Lower leg skin (tissue), 4 donors: ENCODE measurements around the gene DPP10. TPM values are rescaled to one million over a fixed set of nuclear protein-coding genes. Genes with fewer than 3 reads are reported as not detected.

Source experiments
- DNase-seq, 2 donors: peaks; one replicate each; pipeline ENCODE4 v3.0.0-alpha.2; 2019; ENCODE audit warnings: low spot score in 2 of 2
- H3K4me3 ChIP-seq: fragments of 200-600 bp; sonication (generic); 2 replicates; pipeline ENCODE4 v1.5.1; 2017; ENCODE audit warnings: mild to moderate bottlenecking, low read depth; ENCODE audit not compliant: poor library complexity, severe bottlenecking
- CTCF ChIP-seq, 3 donors: fragments of 450-650 bp; IDR thresholded peaks; one replicate each; pipeline ENCODE4 v1.5.1; 2016; ENCODE audit warnings: antibody characterized with exemption in 3 of 3, mild to moderate bottlenecking in 3 of 3, moderate library complexity in 2 of 3
- POLR2A ChIP-seq, 2 donors: fragments of 450-650 bp; IDR thresholded peaks; one replicate each; pipeline ENCODE4 v1.6.1; 2016 to 2017; ENCODE audit warnings: antibody characterized with exemption in 2 of 2, mild to moderate bottlenecking in 1 of 2, moderate library complexity in 1 of 2
- WGBS, 2 donors: methylation state at CpG; one replicate each; pipeline ENCODE4 v1.1.5; 2018; 5-methylcytosine and 5-hydroxymethylcytosine counted together
- intact Hi-C: fragments of 100-400 bp; cut with DNase I; formaldehyde crosslinking; loops from one replicate; pipeline ENCODE4 v1.15.0; 2023; ENCODE audit warnings: low total_unique reads
- total RNA-seq, 4 donors: library from RNA; depleted of rRNA; stranded (reverse); fragments of >200 nt; gene quantifications; one replicate each; pipeline ENCODE4 v1.1.0, GENCODE V29; 2016

DPP10 gene
- total RNA-seq, 4 donors from 2014 or later, result 1.1 TPM; not detected in 3

- no peak for TF ChIP-seq CTCF (IDR thresholded peaks at IDR 0.05)
- no peak for TF ChIP-seq POLR2A (IDR thresholded peaks at IDR 0.05)
- intact Hi-C loops, result no loop called here
- WGBS, 2 donors, result 43 to 45% methylated on average over 3 of the region's 3 CpGs
Observed at GRCh38 chr2:115505331-115505730, 1062.9 kb downstream of the DPP10 start.

GRCh38 chr2:115520727-115521126 lies 1078.3 kb downstream of the DPP10 start:
- 54 to 55% methylated on average over 3 of the region's 3 CpGs for WGBS, 2 donors
- DNase-seq, result no peak
- intact Hi-C loops, result no loop called here
- no peak overlapping the region for H3K4me3 ChIP-seq
- TF ChIP-seq POLR2A (IDR thresholded peaks at IDR 0.05), result no peak
- TF ChIP-seq CTCF (IDR thresholded peaks at IDR 0.05), result no peak

More at GRCh38 chr2:115505331-115505730, 1062.9 kb downstream of the DPP10 start:
- no peak for DNase-seq
- no peak overlapping the region for H3K4me3 ChIP-seq

- no peak for TF ChIP-seq CTCF (IDR thresholded peaks at IDR 0.05)
- no peak for TF ChIP-seq POLR2A (IDR thresholded peaks at IDR 0.05)
- intact Hi-C loops, result no loop called here
- H3K4me3 ChIP-seq, result no peak overlapping the region
- 82 to 86% methylated on average over 4 of the region's 4 CpGs for WGBS, 2 donors
- no peak for DNase-seq
Observed at GRCh38 chr2:115524452-115524851, 1082.0 kb downstream of the DPP10 start.

GRCh38 chr2:115529627-115530026 lies 1087.2 kb downstream of the DPP10 start:
- no peak for DNase-seq
- intact Hi-C loops, result no loop called here
- TF ChIP-seq POLR2A (IDR thresholded peaks at IDR 0.05) (no peak), CTCF (IDR thresholded peaks at IDR 0.05) (no peak)
- no peak overlapping the region for H3K4me3 ChIP-seq

- 71 to 74% methylated on average over 4 of the region's 4 CpGs for WGBS, 2 donors
- no peak for TF ChIP-seq CTCF (IDR thresholded peaks at IDR 0.05)
- no peak for TF ChIP-seq POLR2A (IDR thresholded peaks at IDR 0.05)
- H3K4me3 ChIP-seq, result no peak overlapping the region
- intact Hi-C loops, result no loop called here
- DNase-seq, result no peak
Observed at GRCh38 chr2:115533081-115533480, 1090.6 kb downstream of the DPP10 start.

GRCh38 chr2:115541814-115542213 lies 1099.4 kb downstream of the DPP10 start:
- intact Hi-C loops, result no loop called here
- WGBS, 2 donors, result 86 to 91% methylated on average over 4 of the region's 4 CpGs
- DNase-seq, result no peak
- H3K4me3 ChIP-seq, result no peak overlapping the region
- TF ChIP-seq CTCF (IDR thresholded peaks at IDR 0.05) (no peak), POLR2A (IDR thresholded peaks at IDR 0.05) (no peak)
